ENCODE data around the gene VPS13D. TPM values are rescaled to one million over a fixed set of nuclear protein-coding genes. Genes with fewer than 3 reads are reported as not detected.
A peak's percentile ranks its signal among the peaks of the same experiment; 100 is the strongest.

VPS13D gene
- total RNA-seq, 2 experiments from 2014 or later: 32.5 to 39.9 TPM

GRCh38 chr1:12485231-12486058 is 255.6 kb downstream of the VPS13D start:
- POLR2A ChIA-PET: no interaction called here

GRCh38 chr1:12486059-12486341 is 256.2 kb downstream of the VPS13D start:
- H3K27me3 Mint-ChIP-seq (ENCODE audit: low read depth): no peaks in the 10 kb centered on the region
- no peak overlapping the region for H3K4me3 Mint-ChIP-seq
- ATAC-seq: no peak
- DNase-seq: no peak
- H3K4me1 Mint-ChIP-seq (ENCODE audit: low read depth): peaks cover 19% of the 10 kb centered on the region
- CTCF ChIA-PET: interaction anchor here (1.1 kb wide), 1 partner anchor 11 kb away, joined by 3 read pairs; no protein-coding TSS in a partner anchor
- H3K9me3 Mint-ChIP-seq (ENCODE audit: insufficient read depth): no peaks in the 10 kb centered on the region
- H3K36me3 Mint-ChIP-seq (ENCODE audit: low read depth): peaks cover 45% of the 10 kb centered on the region
- H3K27ac Mint-ChIP-seq: no peak overlapping the region
- POLR2A ChIA-PET: no interaction called here

More at GRCh38 chr1:12485231-12486058, 255.6 kb downstream of the VPS13D start:
- no peak overlapping the region for H3K4me3 Mint-ChIP-seq
- ATAC-seq: no peak
- no peak overlapping the region for H3K27ac Mint-ChIP-seq
- H3K4me1 Mint-ChIP-seq (ENCODE audit: low read depth): peaks cover 24% of the 10 kb centered on the region
- no peaks in the 10 kb centered on the region for H3K27me3 Mint-ChIP-seq (ENCODE audit: low read depth)
- H3K36me3 Mint-ChIP-seq (ENCODE audit: low read depth): peaks cover 45% of the 10 kb centered on the region
- no peaks in the 10 kb centered on the region for H3K9me3 Mint-ChIP-seq (ENCODE audit: insufficient read depth)
- CTCF ChIA-PET: interaction anchor here (1.1 kb wide), 1 partner anchor 10 kb away, joined by 3 read pairs; no protein-coding TSS in a partner anchor
- no peak for DNase-seq

GRCh38 chr1:12486401-12487005 is 256.7 kb downstream of the VPS13D start:
- H3K4me3 Mint-ChIP-seq: no peak overlapping the region
- no peaks in the 10 kb centered on the region for H3K27me3 Mint-ChIP-seq (ENCODE audit: low read depth)
- peaks cover 44% of the 10 kb centered on the region for H3K36me3 Mint-ChIP-seq (ENCODE audit: low read depth)
- ChIA-PET CTCF (interaction anchor here (1.1 kb wide), 1 partner anchor 12 kb away, joined by 3 read pairs; no protein-coding TSS in a partner anchor), POLR2A (no interaction called here)
- no peak for DNase-seq
- no peak overlapping the region for H3K27ac Mint-ChIP-seq
- ATAC-seq: no peak
- no peaks in the 10 kb centered on the region for H3K9me3 Mint-ChIP-seq (ENCODE audit: insufficient read depth)
- peaks cover 14% of the 10 kb centered on the region for H3K4me1 Mint-ChIP-seq (ENCODE audit: low read depth)

- ChIA-PET POLR2A (no interaction called here), CTCF (interaction anchor here (1.1 to 1.8 kb wide), 2 partner anchors 13 to 23 kb away, joined by 3 to 5 read pairs; no protein-coding TSS in a partner anchor)
- H3K4me1 Mint-ChIP-seq (ENCODE audit: low read depth): peaks cover 6% of the 10 kb centered on the region
- no peaks in the 10 kb centered on the region for H3K9me3 Mint-ChIP-seq (ENCODE audit: insufficient read depth)
- no peak overlapping the region for H3K27ac Mint-ChIP-seq
- H3K27me3 Mint-ChIP-seq (ENCODE audit: low read depth): no peaks in the 10 kb centered on the region
- H3K36me3 Mint-ChIP-seq (ENCODE audit: low read depth): peaks cover 49% of the 10 kb centered on the region
- DNase-seq (no peak), ATAC-seq (no peak)
- no peak overlapping the region for H3K4me3 Mint-ChIP-seq
Observed at GRCh38 chr1:12487520-12487919, 257.7 kb downstream of the VPS13D start.

GRCh38 chr1:12488666-12489354 is 259.0 kb downstream of the VPS13D start:
- POLR2A ChIA-PET: no interaction called here
- Mint-ChIP-seq H3K36me3 (ENCODE audit: low read depth) (peaks cover 49% of the 10 kb centered on the region), H3K4me3 (no peak overlapping the region), H3K27ac (no peak overlapping the region), H3K9me3 (ENCODE audit: insufficient read depth) (no peaks in the 10 kb centered on the region), H3K4me1 (ENCODE audit: low read depth) (peaks cover 6% of the 10 kb centered on the region), H3K27me3 (ENCODE audit: low read depth) (no peaks in the 10 kb centered on the region)
- CTCF ChIA-PET: interaction anchor here (1.1 to 1.8 kb wide), 2 partner anchors 14 to 21 kb away, joined by 3 to 5 read pairs; no protein-coding TSS in a partner anchor
- ATAC-seq (no peak), DNase-seq (no peak)

DNA sequence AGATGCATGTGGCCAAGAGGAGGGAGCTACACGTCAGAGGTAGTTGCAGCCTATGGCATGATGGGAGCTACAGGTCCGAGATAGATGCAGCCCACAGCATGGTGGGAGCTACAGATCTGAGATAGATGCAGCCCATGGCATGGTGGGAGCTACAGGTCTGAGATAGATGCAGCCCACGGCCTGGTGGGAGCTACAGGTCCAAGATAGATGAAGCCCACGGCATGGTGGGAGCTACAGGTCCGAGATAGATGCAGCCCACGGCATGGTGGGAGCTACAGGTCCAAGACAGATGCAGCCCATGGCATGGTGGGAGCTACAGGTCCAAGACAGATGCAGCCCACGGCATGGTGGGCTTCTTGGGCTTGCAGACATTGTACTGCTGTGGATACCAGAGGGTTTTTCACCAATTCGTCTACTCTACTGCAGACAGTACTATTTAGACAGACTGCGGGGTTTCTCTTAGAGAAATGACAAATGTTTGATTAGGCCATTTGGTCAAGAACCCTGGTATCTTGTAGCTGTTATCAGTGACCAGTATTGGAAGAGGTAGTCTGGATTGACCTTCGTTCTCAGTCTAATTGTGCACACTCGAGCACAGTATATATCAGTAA is 260.8 kb downstream of the VPS13D start:
- Mint-ChIP-seq H3K9me3 (ENCODE audit: insufficient read depth) (no peaks in the 10 kb centered on the region), H3K36me3 (ENCODE audit: low read depth) (peaks cover 41% of the 10 kb centered on the region), H3K27me3 (ENCODE audit: low read depth) (no peaks in the 10 kb centered on the region), H3K4me1 (ENCODE audit: low read depth) (peaks cover 2% of the 10 kb centered on the region), H3K4me3 (no peak overlapping the region), H3K27ac (no peak overlapping the region)
- ChIA-PET CTCF (interaction anchor here (0.6 to 1.2 kb wide), 3 partner anchors 10 to 289 kb away, joined by 3 to 4 read pairs (median 3); no protein-coding TSS in a partner anchor), POLR2A (interaction anchor here (2.3 kb wide), 1 partner anchor 20 kb away, joined by 11 read pairs; no protein-coding TSS in a partner anchor)
- ATAC-seq (no peak), DNase-seq (no peak)

GRCh38 chr1:12491656-12492055 is 261.8 kb downstream of the VPS13D start:
- Mint-ChIP-seq H3K27me3 (ENCODE audit: low read depth) (no peaks in the 10 kb centered on the region), H3K4me1 (ENCODE audit: low read depth) (peaks cover 11% of the 10 kb centered on the region), H3K27ac (no peak overlapping the region), H3K4me3 (no peak overlapping the region), H3K9me3 (ENCODE audit: insufficient read depth) (no peaks in the 10 kb centered on the region), H3K36me3 (ENCODE audit: low read depth) (peaks cover 34% of the 10 kb centered on the region)
- ATAC-seq: no peak
- ChIA-PET POLR2A (interaction anchor here (2.3 kb wide), 1 partner anchor 19 kb away, joined by 11 read pairs; no protein-coding TSS in a partner anchor), CTCF (no interaction called here)
- no peak for DNase-seq

DNA sequence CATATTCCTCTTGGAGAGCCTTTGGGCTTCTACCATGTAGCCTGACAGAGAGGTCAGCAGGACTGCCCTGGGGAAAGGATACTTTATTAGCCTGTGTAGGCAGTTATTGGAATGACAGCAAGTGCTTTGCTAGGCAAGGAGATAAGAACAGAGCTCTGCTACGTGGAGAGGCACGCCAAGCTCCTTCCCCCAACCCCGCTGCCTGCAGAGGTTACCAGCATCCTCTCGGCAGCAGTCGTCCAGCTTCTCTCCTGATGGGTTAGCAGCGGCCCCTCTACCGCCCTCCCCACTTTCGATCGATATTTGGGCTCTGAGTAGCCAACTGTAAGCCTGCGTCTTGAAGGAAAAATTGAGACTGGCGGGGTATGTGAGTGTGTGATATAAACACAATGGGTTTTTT is 265.9 kb downstream of the VPS13D start:
- H3K27me3 Mint-ChIP-seq (ENCODE audit: low read depth): no peaks in the 10 kb centered on the region
- no peak overlapping the region for H3K27ac Mint-ChIP-seq
- H3K4me1 Mint-ChIP-seq (ENCODE audit: low read depth): peaks cover 11% of the 10 kb centered on the region
- CTCF ChIA-PET: no interaction called here
- no peak overlapping the region for H3K4me3 Mint-ChIP-seq
- DNase-seq (no peak), ATAC-seq (no peak)
- POLR2A ChIA-PET: no interaction called here
- H3K9me3 Mint-ChIP-seq (ENCODE audit: insufficient read depth): no peaks in the 10 kb centered on the region
- H3K36me3 Mint-ChIP-seq (ENCODE audit: low read depth): peaks cover 51% of the 10 kb centered on the region

DNA sequence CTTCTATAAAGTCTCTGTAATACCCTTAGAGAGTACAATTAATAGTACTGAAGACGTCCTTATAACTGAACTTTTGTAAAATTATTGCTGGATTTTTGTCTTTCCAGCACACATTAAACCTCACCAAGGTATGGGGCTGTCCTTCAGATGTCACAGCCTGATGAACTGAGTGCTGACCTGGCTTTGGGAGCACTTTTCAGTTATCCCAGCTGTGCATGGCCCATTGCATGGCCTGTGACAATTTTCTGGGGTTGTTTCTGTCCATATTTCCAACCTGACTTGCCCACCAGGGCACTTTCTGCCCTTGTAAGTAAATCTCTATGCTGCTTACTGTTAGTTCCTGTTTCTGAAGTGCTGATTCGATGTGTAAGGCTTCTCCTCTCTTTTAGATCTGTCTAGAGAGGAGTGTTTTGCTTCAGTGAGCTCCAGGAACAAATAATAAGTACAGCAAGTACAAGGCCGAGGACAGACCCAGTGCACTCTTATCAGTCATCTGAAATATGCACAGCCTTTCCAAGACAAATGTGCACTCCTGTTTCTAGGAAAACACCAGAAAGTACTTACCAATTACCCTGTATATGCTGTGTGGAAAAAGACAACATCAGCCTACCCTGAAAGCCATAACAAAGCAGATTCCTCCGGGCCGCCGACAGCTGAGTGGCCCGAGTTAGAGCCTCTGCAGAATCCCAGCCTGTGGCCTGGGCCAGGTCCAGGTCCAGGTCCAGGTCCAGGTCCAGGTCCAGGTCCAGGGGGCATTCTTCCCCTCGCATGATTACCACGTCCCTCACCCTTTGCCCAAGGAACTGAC is 266.5 kb downstream of the VPS13D start:
- H3K4me3 Mint-ChIP-seq: no peak overlapping the region
- H3K27me3 Mint-ChIP-seq (ENCODE audit: low read depth): no peaks in the 10 kb centered on the region
- peaks cover 11% of the 10 kb centered on the region for H3K4me1 Mint-ChIP-seq (ENCODE audit: low read depth)
- no peaks in the 10 kb centered on the region for H3K9me3 Mint-ChIP-seq (ENCODE audit: insufficient read depth)
- peak overlapping the region; percentile 18 for H3K27ac Mint-ChIP-seq
- peaks cover 50% of the 10 kb centered on the region for H3K36me3 Mint-ChIP-seq (ENCODE audit: low read depth)
- ChIA-PET CTCF (no interaction called here), POLR2A (no interaction called here)
- no peak for DNase-seq
- ATAC-seq: no peak

DNA sequence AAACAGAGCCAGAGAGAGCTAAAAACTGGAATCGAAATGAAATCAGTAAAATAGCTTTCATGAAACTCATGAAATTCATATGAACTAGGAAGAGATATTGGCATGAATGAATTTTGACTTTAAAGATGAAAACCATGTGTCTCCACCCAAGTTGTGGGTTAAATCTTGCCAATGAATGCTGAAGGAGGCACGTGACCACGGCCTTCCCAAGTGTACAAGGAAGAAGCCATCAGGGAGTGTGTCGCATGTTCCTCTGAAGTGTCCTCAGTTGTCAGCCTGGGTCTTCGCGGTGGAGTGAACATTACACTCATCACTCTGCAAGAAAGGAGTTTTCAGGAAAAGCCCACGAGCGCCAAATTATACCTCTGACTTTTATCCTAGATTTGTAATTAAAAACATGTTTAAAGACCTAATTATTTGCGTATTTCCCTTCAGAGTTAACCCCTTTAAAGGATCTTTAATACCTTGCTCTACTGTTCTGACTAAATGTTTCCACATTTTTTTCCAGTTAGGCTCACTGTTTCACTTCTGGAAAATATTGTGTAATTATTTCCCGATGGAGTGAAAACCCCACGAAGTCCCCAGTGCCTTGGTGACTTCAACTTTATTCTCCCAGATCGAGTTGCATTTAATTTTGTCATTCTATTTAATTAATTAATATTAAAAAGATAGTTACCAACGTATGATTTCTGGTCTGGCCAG is 269.9 kb downstream of the VPS13D start:
- H3K36me3 Mint-ChIP-seq (ENCODE audit: low read depth): peaks cover 38% of the 10 kb centered on the region
- ChIA-PET CTCF (no interaction called here), POLR2A (no interaction called here)
- H3K27ac Mint-ChIP-seq: no peak overlapping the region
- H3K9me3 Mint-ChIP-seq (ENCODE audit: insufficient read depth): no peaks in the 10 kb centered on the region
- no peaks in the 10 kb centered on the region for H3K27me3 Mint-ChIP-seq (ENCODE audit: low read depth)
- DNase-seq (no peak), ATAC-seq (no peak)
- peaks cover 30% of the 10 kb centered on the region for H3K4me1 Mint-ChIP-seq (ENCODE audit: low read depth)
- H3K4me3 Mint-ChIP-seq: no peak overlapping the region
